Hippocampal formation (tissue), 2 donors: ENCODE results near the gene CUX1.
"Not testable (repeated sequence)": the region's sequence is repeated elsewhere in the genome, so short reads cannot be mapped to it uniquely, and the experiment has no call there.

Source experiments
- DNase-seq, 2 donors: peaks; one replicate each; lab custom pipeline; 2025; lab: John Stamatoyannopoulos, UW

The CUX1 gene

DNA sequence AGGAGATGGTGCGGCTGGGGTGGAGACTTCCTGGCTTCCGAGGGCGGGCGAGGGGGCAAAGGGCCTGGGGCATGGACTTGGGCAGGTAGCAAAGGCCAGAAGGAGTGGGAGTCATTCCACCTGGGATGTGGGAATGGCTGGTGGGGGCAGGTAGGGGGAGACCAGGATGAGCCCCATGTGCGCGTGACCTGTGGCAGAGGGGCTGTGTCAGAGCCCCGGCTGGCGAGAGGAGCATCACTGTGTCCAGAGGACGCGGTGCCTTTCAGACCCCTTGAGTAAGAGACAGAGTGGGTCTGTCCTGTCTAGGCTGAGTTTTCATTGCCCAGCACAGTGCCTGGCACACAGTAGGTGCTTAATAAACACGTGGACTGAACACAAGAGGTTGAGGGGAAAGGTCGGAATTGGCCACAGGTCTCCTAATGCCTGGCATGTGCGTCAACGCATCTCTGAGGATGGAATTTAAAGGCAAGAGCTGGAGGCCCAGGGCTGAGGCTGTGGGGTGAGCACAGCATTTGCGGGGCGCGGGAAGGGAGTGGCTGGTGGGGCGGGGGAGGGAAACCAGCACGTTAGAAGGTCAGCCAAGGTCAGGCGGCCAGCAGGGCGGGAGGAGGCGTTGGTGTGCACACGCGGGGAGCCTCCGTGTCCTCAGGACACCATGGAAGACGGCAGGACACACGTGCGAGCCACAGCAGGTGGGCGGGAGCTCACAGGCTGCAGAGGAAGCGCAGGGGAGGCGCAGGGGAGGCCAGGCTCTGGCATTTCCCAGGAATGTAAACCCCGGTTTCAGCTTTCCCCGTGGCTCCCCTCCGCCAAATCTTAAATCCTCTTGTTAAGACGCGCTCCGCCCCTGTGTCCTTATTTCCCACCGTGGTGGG lies 51.8 kb downstream of the CUX1 start:
- DNase-seq, result no peak

DNA sequence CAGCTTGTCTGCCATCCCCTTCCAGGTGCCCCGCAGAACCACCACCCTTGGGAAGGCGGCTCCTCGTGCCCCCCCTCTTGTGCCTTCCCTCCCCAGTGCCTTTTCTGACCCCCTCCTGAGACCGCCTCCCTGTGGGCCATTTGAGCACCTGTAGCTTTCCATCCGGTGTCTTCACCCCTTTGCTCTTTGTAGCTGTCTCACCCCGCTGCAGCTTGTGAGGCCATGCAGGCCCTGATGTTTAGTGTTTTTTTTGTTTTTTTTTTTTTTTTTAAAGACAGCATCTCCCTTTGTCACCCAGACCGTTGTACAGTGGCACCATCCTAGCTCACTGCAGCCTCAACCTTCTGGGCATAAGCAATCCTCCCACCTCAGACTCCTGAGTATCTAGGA lies 52.5 kb downstream of the CUX1 start:
- DNase-seq, result no peak

DNA sequence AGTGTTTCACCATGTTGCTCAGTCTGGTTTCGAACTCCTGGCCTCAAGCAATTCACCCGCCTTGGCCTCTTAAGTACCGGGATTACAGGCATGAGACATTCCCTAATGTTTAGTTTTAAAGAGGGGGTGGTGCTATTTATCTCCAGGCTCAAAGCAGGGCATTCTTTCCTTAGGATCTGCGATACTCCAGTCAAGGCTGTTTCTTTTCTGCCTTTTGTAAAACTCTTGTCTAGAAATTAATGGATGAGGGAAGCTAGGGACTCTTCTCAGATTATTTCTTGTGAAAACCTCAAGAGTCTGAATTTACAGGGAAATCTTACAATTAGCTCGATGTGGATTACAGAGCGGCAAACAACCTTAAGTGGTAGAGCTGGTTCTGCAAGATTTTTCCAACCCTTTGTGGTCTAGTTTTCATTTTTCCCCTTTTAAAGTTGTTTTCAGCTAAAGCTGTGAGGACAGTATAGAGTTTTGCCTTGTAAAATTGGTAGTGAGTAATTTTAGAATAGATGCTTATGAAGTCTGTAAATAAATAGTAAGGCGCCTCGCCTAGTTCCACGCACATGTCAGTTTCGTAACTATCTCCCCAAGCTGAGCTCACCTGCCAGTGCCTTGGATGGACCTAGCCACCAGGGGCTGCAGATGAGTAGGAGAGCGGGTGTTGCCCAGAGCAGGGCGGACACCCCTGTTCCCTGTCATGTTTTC lies 53.1 kb downstream of the CUX1 start:
- DNase-seq, result no peak

DNA sequence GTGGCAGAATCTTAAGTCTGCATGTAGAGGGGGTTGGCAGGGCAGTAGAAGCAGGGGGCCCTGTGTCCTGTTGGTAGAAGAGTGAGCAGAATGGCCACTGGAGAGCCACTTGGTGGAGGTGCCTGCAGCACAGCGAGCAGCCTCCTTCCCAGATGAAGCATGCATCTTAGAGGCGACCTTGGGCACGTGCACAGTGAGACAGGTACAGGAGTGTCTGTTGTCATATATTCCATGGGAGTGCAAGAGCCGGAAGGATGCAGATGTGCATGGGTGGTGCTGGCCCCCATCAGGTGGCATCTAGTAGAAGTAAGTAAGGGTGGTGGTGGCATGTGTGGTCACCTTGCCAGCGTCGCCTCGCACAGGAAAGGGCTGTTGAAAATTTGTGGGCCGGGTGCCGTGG lies 53.9 kb downstream of the CUX1 start:
- DNase-seq, result no peak

DNA sequence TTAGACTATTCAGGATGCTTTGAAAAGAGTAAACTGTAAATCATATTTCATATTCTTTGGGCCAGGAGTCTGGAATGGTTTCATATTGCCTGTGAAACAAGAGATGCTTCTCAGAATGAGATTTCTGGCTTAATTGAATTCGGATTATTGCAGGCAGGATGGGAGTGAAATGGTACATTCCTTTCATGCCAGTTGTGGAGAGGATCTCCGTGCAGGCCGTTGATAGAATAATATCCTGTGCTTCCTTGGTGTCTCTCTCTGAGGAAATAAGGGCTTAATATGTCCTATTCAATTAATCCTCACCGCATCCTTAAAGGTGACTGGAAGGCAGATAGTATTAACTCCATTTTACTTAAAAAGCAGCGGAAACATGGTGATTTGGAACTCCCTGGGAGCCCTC lies 56.6 kb downstream of the CUX1 start:
- DNase-seq, result no peak

DNA sequence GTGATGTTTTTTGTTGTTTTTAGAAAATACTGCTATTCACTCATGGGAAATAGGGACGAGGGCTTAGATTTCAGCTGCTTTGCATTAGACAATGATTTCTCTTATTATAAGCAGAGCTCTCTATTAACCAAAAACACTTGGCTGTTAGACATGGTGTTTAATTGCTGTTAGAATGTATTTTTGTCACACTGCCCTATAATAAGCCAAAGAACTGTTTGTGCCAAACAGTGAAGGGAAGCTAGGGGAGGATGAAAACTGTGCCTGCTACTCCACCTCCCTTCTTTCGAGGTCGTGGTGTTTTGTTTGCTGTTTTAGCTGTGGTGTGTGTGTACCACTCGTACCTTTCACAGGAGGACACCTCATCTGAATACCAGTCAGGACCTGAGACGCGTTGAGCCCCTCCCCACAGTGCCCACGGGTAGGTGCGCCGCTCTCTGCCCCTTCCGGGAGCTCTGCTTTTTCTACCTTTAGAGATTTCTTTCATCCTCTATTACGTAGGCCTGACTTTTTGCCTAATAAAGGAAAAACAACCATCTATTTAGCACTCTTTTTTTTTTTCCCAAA lies 57.9 kb downstream of the CUX1 start:
- DNase-seq, result no peak

DNA sequence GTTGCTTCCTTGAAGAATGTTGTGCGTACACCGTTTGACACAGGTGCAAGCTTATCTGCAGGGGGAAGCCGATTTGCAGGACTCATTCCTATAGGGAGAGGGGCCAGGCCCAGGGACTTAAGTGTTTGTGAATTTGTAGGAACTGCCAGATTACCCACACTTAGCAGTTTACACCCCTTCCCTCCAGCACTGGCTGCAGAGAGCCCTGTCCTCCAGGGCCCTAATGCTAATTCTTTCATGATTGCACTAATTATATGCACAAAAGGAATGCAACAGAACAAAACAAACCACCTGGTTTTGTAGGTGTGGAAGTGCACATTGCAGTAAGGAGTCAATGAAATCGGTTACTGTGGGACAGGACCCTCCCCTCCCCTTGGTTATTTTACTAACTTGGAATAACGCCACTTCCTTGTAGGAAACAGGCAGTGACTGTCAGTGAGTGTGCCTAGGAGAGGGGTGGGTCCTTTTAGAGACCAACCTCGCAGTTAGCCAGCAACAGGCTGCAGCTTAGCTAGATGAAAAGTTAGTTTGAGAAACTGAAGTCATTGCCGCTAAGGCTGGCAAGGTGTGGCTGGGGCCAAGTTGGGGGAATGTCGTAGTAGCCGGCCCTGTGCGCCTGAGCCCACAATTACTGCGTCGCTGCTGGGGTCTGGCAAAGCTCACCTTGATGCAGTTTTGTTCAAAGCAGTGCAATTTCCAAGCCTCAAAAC lies 60.6 kb downstream of the CUX1 start:
- DNase-seq, result no peak

DNA sequence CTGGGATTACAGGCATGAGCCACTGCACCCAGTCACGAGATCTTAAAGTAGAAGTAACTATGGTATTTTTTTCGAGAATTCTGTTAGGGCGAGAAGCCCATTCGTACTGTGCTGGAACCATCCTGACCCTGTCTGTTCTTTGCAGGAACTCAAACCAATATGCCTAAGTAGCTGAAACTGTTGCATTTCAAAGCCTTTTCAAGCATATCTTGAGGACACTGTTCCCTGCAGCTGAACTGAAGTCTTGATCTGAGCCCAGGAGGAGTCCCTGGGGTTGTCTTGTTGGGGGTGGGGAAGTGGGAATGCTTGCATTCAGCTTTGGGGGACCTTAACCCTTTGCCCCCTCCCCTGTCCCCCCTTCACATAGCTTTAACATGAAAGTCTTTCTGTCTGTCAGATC lies 61.5 kb downstream of the CUX1 start:
- no peak for DNase-seq

DNA sequence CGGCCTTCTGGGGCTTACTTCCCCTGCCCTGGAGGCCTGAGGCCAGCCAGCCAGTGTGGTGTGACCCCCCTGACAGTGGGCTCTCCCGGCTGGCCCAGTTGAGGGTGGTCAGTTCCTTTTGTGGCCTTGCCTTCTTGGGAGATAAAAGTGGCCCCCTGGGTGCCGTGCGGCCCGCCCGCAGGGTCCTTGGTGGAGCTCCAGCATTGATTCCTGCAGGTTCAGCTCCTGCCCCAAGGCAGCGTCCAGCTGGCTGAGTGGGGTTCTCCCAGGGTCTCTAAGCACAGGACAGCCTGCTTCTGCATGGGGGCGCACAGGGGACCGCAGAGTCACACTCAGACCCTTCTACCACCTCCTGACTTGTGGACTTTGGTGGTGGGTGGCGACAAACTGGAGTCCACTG lies 62.1 kb downstream of the CUX1 start:
- DNase-seq, result no peak

DNA sequence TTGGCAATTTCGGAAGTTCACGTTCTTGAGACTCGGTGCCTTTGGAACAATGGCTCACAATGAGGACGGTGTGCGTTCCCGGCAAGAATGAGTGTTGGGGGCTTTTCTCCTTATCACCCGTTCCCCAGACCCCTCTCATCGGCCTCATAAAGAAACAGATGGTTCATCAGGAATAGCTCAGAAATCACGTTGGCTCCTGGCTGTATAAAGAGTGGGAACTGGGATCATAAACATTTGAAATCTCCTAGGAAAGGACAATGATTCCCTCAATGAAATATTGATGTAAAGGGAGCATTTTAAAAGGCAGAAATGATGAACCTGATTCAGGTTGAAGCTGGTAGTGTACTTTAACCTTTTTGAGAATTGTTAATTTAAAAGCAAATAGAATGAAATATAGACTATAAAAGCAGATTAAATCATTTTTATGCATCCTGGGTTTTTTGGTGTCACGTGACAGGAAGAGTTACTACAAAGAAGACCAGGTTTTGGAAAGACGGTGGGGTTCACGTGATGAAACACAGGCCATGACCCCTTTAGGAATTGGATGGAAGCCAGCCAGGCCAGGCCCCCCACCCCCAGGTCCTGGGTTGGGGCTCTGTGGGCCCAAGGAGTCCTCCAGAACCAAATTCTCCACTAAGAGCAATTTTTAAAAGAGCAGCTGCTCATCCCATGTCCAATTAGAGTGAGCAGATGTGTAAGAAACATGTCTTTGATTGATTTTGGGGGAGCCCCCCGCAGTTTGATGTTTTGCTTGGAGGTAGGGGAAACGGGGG lies 63.0 kb downstream of the CUX1 start:
- no peak for DNase-seq

DNA sequence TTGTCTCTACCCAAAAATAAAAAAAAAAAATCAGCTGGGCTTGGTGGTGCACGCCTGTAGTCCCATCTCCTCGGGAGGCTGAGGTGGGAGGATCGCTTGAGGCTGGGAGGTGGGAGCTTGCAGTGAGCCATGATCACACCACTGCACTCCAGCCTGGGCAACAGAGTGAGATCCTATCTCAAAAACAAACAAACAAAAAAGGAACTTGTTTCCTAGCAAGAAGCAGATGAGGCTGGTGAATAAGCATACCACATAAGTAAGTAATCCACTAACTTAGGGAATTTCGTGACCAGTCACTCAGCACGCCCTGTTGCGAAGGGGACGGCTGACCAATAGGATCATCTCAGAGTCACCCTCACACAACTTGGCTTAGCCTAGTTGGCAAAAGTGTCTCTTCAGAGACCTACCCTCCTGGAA lies 64.6 kb downstream of the CUX1 start:
- no peak for DNase-seq

DNA sequence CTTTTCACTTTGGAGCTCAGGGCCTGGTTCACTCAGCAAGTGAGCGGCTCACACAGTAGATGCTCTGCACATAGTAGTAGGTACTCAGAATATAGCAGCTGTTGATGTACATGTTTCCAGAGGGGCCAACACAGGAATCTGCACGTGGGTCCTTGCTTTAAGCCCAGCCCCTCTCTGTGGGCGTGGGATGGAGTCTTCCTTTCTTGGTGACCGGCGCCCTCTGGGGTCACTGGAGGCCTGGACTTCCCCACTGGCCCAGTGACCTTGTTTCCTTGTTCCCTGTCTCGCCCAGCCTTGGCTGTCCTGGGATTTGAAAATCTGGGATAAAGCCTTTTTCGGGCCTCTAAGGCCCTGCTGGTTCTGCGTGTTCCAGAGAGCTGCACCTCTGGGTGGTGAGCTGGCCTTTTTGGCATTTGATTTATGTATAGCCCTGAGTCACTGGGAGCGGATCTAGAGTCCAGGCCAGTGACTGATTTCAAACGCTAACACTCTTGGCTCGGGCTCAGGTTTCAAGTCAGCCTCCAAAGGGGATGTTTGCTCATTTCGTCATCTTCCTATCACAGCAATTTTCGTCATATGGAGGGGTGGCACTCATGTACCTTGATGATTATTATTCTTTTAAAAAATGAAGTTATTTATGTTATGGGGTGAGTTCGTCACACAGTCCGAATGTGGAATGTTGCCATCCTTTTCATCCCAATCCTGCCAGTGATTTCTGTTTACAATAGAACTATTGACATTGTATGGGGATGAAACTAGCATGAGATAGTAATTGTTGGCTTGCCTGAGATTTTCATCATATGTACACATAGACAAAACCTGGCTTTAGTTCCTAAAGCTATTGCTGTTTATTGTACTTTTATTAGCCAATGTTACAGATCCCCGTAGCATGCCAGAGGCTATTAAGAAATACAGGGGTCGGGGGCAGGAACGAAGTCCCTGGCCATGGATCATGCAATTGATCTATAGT lies 65.5 kb downstream of the CUX1 start:
- peak in 1 of 2 donors; percentile 32 for DNase-seq

DNA sequence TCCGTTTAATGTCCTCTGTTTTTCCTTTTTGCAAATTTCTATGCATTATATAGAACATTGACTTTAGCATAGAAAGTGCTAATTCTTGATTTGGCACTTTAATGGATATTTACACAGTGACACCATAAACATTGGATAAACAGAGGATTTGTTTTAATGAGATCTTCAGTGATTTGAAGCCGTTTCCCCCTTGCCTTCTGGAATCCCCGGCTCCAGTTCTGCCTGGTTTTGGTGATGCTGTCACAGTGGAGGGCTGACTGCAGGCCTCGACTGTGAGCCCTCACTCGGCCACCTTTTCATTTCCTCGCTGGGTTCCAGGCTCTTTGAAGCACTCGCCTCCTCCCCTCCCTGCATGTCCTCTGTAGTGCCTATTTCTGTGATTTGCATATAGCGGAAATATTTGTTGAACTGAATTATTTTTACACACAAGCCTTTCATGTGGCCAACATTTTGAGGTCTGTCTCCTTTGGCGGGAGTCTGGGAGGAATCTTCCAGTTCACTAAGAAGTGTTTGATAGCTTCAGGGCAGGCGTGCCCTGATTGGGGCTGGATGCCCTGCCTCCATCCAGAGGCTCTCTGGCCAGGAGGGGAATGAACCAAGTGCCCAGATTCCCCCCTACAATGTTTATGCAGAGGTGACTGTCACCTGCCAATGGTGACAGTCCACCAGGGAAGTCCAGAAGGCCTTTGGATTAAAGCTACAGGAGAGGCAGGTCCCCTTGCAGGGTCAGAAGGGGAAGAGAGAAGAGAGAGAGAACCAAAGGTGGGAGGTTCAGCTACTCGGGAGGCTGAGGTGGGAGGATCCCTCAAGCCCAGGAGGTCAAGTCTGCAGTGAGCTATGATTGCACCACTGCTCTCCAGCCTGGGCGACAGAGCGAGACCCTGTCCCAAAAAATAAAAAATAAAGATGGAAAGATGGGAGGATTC lies 67.5 kb downstream of the CUX1 start:
- no peak for DNase-seq

DNA sequence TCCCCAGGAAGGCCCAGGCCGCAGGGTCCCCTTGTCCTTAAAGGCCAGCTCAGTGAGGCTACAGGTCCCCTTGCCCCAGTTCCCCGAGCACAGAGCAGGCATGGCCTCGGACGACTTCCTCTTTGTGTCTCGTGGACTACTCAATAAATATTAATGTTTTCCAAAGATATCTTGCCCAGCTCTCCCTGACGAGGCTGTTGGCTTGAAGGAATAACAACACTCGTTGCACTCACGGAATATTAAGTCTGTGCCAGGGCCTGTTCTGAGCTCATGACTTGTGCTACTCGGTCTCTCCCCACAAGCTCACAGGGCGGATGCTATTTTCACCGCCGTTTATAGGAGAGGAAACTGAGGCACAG lies 68.2 kb downstream of the CUX1 start:
- DNase-seq, result peak in 1 of 2 donors; percentile 38

DNA sequence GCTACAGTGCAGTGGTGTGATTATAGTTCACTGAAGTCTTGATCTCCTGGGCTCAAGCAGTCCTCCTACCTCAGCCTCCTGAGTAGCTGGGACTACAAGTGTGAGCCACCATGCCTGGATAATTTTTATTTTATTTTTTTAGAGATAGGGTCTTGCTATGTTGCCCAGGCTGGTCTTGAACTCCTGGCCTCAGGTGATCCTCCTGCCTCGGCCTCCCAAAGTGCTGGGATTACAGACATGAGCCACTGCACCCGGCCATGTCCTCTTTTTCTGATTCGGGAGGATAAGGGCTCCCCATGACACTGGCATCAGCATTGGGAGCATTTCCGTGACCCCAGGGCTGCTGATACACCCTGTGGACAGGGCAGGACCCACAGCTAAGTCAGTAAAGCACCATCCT lies 69.9 kb downstream of the CUX1 start:
- DNase-seq, result not testable (repeated sequence)

DNA sequence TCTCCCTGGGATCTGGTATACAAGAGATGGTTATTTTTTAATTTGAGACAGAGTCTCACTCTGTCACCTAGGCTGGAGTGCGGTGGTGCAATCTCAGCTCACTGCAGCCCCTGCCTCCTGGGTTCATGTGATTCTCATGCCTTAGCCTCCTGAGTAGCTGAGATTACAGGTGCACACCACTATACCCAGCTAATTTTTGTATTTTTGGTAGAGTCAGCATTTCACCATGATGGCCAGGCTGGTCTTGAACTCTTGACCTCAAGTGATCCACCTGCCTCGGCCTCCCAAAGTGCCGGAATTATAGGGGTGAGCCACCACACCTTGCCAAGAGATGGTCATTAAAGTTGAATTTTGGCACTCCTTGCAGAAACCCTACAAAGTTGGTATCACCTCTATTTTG lies 71.1 kb downstream of the CUX1 start:
- not testable (repeated sequence) for DNase-seq

DNA sequence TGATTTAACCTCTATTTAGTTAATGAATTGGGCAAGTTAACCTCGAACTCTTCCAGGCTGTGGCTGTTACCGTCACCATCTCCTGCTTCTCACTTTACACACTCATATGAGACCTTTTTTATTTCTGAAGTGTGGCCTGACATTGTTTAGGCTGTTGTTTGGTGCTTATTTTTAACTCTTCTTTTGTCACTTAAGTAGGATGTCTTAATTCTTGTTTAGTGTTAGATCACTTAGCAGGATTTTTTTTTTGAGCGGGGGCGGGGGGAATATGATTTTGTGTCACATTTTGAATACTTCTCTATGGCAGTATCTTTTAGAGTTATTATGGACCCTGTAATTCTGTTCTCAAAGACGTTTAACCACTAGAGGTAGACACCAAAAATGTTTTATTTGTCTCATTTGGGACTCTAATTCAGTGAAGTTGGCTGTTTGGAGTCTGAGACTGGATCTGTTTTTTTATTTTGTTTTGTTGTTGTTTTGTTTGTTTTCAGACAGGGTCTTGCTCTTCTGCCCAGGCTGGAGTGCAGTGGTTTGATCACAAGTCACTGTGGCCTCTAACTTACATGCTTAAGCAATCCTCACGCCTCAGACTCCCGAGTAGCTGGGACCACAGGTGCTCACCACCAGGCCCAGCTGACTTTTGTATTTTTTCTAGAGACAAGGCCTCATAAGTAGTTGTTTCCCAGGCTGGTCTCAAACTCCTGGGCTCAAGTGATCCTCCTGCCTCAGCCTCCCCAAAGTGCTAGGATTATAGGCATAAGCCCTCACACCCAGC lies 73.5 kb downstream of the CUX1 start:
- no peak for DNase-seq

DNA sequence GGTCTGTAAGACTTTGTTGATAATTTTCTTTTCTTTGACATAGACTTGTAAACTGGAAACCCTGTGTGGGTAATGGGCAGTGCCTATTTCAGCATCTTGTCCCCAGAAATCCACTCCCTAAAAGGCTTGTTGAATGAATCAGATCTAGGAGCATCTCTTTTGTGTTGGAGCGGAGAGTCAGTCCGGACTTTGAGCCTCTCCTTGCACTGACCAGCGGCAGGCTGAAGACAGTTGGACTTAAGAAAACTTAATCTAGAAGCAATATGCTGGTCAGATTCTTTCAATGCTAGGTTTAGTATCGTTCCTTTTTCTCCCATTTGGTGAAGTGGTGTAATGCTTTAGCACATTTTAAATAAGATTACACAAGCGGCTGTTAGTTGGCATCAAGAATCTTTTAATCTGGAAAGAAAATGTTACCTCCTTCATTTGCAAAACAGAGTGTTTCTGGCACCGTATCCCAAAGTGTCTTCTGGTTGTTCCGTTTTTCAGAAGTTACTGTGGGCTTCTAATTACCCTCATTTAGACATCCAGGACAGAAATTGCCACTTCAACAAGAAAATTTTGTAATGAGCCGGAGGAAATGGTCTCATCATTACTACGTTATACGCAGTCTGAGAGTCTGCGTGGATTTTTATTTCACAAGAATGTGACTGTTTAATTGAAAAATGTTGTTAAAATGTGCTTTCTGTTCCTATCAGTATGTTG lies 74.7 kb downstream of the CUX1 start:
- no peak for DNase-seq
